ENCODE data around the gene CELSR2.

CELSR2 gene

DNA sequence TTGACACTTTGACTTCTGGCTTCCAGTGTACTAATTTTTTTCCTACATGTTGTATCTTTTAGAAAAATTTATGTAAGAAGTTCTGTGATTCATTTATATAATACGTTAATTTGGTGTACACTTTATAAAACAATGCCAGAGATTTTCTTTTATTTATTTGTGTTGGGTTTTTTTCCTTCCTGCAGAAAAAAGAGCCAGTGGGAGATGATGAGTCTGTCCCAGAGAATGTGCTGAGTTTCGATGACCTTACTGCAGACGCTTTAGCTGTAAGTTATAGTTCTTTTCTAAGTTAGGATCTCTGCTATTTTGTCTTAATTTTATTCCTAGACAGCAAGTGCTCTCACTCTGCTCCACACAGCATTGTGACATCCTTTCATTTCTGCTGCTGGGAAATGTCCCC lies 21.2 kb upstream of the CELSR2 start:
- no peak overlapping the region for H3K4me3 ChIP-seq (ENCODE audit: low read depth, low read length)
- DNase-seq (ENCODE audit: low read depth): no peak
- no peak for TF ChIP-seq POLR2A (IDR thresholded peaks at IDR 0.05; ENCODE audit: extremely low read depth, insufficient read length)
- TF ChIP-seq, protein P1, sequence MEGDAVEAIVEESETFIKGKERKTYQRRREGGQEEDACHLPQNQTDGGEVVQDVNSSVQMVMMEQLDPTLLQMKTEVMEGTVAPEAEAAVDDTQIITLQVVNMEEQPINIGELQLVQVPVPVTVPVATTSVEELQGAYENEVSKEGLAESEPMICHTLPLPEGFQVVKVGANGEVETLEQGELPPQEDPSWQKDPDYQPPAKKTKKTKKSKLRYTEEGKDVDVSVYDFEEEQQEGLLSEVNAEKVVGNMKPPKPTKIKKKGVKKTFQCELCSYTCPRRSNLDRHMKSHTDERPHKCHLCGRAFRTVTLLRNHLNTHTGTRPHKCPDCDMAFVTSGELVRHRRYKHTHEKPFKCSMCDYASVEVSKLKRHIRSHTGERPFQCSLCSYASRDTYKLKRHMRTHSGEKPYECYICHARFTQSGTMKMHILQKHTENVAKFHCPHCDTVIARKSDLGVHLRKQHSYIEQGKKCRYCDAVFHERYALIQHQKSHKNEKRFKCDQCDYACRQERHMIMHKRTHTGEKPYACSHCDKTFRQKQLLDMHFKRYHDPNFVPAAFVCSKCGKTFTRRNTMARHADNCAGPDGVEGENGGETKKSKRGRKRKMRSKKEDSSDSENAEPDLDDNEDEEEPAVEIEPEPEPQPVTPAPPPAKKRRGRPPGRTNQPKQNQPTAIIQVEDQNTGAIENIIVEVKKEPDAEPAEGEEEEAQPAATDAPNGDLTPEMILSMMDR (IDR thresholded peaks at IDR 0.05; ENCODE audit: low read depth, low read length): no peak
- TF ChIP-seq MYC (IDR thresholded peaks at IDR 0.05; ENCODE audit: low read depth, low read length): no peak
- TF ChIP-seq, protein P2, sequence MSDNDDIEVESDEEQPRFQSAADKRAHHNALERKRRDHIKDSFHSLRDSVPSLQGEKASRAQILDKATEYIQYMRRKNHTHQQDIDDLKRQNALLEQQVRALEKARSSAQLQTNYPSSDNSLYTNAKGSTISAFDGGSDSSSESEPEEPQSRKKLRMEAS (IDR thresholded peaks at IDR 0.05; ENCODE audit: low read depth, low read length): no peak

DNA sequence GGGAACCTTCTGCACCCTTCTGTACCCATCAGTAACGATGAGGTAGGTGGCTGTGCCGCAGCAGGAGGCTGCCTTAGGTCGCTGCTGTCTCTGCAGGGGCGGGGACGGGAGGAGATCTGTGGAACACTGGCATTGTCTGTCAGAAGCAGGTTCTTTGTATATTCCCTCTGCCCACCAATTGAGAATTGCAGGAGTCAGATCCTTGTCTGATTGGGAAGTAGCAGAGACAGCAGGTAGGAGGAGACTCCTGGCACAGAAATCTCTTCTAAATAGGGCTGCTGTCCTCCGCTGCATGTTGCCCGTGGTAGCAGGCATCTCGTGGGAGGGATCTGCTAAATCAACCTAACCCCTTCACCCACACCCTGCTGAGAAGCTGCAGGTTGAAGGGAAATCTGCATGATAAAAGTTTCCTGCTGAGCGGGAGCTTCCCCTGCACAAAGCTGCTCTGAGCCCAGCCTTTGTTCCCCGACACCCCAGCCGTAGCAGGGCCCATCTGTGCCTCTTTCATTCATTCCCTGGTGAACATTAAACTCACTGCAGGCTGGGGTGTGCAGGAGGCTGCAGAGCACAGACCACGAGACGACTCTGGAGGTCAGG lies 19.7 kb upstream of the CELSR2 start:
- no peak for TF ChIP-seq POLR2A (IDR thresholded peaks at IDR 0.05; ENCODE audit: extremely low read depth, insufficient read length)
- TF ChIP-seq, protein P1 (IDR thresholded peaks at IDR 0.05; ENCODE audit: low read depth, low read length): no peak
- no peak for TF ChIP-seq MYC (IDR thresholded peaks at IDR 0.05; ENCODE audit: low read depth, low read length)
- TF ChIP-seq, protein P2 (IDR thresholded peaks at IDR 0.05; ENCODE audit: low read depth, low read length): no peak
- no peak overlapping the region for H3K4me3 ChIP-seq (ENCODE audit: low read depth, low read length)
- no peak for DNase-seq (ENCODE audit: low read depth)

DNA sequence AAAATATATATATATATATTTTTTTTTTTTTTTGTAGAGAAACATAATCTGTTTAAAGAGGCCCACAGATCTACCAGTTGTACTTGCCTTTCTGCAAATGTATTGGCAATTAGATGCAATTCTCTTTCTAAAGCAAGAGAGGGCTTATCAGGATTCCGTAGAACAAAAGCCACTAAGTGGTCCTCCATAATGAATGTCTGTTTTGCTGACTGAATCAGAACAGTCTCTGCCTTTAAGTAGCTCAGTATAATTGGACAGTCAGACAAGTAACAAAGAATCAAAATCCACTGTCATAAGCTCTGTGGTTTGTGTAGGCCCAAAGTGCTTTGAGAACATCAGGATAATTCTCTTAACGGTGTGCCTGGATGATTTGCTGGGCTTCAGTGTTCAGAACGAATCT lies 18.3 kb upstream of the CELSR2 start:
- no peak for DNase-seq (ENCODE audit: low read depth)
- TF ChIP-seq POLR2A (IDR thresholded peaks at IDR 0.05; ENCODE audit: extremely low read depth, insufficient read length): no peak
- TF ChIP-seq, protein P2 (IDR thresholded peaks at IDR 0.05; ENCODE audit: low read depth, low read length): no peak
- TF ChIP-seq, protein P1 (IDR thresholded peaks at IDR 0.05; ENCODE audit: low read depth, low read length): no peak
- TF ChIP-seq MYC (IDR thresholded peaks at IDR 0.05; ENCODE audit: low read depth, low read length): no peak

DNA sequence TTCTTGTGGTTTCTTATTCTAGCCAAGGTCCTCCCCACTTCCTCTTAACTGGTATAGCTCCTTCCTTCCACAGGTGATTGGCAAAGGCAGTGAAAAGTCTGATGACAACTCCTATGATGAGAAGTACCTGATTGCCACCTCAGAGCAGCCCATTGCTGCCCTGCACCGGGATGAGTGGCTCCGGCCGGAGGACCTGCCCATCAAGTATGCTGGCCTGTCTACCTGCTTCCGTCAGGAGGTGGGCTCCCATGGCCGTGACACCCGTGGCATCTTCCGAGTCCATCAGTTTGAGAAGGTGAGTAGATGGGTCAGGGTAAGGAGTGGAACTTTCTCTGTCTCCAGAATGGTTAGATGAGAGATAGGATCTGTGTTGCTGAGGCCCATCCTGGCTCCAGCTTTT lies 14.2 kb upstream of the CELSR2 start:
- no peak overlapping the region for H3K4me3 ChIP-seq (ENCODE audit: low read depth, low read length)
- no peak for DNase-seq (ENCODE audit: low read depth)
- TF ChIP-seq MYC (IDR thresholded peaks at IDR 0.05; ENCODE audit: low read depth, low read length) (no peak), POLR2A (IDR thresholded peaks at IDR 0.05; ENCODE audit: extremely low read depth, insufficient read length) (no peak)
- TF ChIP-seq, protein P2 (IDR thresholded peaks at IDR 0.05; ENCODE audit: low read depth, low read length): no peak
- TF ChIP-seq, protein P1 (IDR thresholded peaks at IDR 0.05; ENCODE audit: low read depth, low read length): no peak

More for the DNA sequence above, 18.3 kb upstream of the CELSR2 start:
- no peak overlapping the region for H3K4me3 ChIP-seq (ENCODE audit: low read depth, low read length)

DNA sequence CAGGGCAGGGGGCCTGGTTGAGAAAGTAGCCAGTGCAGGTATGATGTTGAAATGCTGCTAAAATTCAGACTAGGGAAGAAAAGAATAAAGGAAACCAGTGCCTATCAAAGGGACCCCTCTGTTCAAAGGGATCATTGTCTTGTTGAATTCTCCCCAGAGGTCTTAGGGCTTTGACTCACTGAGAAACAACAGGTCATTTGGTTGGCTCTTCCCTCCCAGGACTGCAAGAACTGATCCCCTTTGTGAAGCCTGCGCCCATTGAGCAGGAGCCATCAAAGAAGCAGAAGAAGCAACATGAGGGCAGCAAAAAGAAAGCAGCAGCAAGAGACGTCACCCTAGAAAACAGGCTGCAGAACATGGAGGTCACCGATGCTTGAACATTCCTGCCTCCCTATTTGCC lies 11.8 kb upstream of the CELSR2 start:
- no peak overlapping the region for H3K4me3 ChIP-seq (ENCODE audit: low read depth, low read length)
- TF ChIP-seq, protein P2 (IDR thresholded peaks at IDR 0.05; ENCODE audit: low read depth, low read length): no peak
- TF ChIP-seq MYC (IDR thresholded peaks at IDR 0.05; ENCODE audit: low read depth, low read length) (no peak), POLR2A (IDR thresholded peaks at IDR 0.05; ENCODE audit: extremely low read depth, insufficient read length) (no peak)
- TF ChIP-seq, protein P1 (IDR thresholded peaks at IDR 0.05; ENCODE audit: low read depth, low read length): no peak
- DNase-seq (ENCODE audit: low read depth): no peak

Measured in NB4 (cell line).